Measurements from ENCODE around the gene PTH1R.
A peak's percentile ranks its signal among the peaks of the same experiment; 100 is the strongest.

PTH1R gene

GRCh38 chr3:46865031-46865507 is 12.5 kb upstream of the PTH1R start:
- DNase-seq = no peak

DNA sequence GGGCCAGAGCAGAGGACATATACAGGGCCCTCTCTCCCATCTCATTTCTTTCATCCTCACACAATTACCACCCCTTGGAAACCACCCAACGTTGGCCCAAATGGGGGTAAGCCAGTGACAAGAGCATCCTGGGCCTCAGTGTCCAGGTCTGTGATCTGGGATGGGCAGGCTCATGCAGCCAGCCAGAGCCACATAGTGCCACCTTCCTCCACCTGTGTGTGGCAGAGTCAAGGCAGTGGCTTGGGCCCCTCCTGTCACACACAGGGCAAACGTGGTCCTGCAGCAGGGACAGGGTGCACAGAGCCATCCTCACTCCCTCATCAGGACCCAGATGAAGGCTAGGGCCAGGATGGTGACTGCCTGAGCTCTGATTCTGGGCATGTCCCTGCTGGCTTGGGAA is 12.0 kb upstream of the PTH1R start:
- no peak for DNase-seq

DNA sequence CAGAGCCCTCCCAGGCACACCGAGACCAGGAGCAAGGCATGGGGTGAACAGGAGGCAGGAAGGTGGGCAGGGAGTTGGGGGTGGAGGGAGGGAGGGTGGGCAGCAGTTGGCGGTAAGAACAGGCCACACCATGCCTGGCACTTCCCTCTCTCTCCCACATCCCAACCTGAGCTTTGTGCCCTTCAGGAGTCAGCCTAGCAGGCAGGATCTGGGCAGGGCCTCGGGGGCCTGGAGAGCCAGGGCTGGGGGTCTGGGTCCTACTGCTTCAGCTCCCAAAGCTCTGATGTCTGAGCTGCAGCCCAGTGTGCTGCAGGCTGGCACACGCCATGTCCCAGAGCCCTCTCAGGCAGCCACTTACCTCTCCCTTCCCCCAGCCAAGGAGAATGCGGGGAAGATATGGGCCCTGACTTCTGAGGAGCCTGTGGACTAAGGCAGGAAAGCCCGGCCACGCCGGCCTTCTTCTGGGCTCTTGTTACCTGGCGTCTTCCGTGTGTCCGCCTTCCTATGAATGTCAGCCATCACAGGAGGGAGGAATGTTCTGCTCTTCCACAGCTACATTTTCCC is 11.4 kb upstream of the PTH1R start:
- DNase-seq = no peak

GRCh38 chr3:46866720-46867549 is 10.6 kb upstream of the PTH1R start:
- peak; percentile 82 to 86 for DNase-seq

DNA sequence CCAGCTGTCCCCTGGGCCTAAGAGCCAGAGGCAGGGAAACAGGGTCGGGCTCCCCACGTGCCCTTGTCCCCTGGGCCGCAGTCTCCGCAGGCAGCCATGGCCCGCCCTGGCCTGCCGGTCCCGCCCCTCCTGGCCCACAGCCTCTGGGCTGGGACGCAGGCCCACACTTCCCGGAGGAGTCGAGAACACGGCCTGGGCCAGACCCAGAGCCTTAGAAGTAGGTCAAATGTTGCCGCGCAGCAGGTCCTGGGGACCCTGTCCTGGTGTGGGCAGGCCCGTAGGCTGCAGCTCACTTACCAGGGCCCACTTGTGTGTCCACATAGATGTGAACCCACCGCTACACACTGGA is 10.0 kb upstream of the PTH1R start:
- no peak for DNase-seq

GRCh38 chr3:46868287-46868686 is 9.2 kb upstream of the PTH1R start:
- no peak for DNase-seq

- no peak for DNase-seq
Observed at GRCh38 chr3:46868948-46869347, 8.6 kb upstream of the PTH1R start.

DNA sequence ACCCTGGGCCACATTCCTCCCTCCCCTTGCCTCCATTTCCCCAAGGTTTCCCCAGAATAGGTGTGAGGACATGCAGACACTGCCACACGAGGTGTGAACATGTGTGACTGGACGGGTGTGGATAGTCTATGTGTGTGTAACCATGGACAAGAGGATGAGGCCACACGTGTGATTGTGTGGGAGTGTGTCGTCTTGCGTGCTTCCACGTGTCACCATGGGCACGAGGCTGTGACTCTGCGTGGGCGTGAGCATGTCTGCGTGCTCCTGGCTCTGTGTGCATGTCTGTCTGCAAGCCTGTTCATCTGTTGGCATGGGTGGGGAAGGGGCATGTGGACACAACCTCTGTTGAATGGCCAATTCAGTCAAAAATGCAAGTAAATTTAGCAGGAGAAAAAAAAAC is 8.1 kb upstream of the PTH1R start:
- no peak for DNase-seq

DNA sequence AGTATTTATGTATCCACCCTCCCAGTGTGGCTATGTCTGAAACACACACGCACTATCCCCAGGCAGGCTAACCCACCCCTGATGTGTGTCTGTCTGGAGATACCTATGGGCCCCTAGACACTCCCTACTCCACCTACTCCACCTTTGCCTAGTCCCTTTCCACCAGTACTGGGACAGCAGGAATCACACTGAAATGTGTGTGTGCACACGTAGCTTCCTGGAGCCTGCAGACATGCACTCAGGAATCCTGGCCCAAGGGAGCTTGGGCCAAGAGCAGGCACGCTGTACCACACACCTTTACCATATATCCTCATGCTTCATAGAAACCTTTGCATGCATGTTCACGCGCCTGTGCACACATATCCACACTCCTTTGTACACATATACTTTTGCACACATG is 6.9 kb upstream of the PTH1R start:
- DNase-seq = no peak

DNA sequence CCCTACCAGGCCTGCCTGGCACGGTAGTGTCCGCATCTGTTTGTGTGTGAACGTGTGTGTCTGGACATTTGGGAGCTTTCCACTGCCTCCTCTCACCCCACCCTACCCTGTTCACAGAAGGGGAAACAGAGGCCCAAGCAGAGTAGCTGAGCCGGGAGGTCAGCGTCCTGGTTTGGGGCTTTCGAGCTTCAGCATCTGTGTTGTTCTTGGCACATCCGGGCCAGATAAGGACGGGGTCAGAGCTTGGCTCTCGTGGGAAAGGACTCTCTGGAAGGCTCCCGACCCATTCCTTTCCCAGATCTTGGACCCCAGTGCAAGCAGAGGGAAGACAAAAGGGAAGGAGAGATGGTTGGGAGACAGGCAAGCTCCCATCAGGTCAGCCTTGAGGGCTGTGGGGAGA is 6.3 kb upstream of the PTH1R start:
- DNase-seq = no peak

DNA sequence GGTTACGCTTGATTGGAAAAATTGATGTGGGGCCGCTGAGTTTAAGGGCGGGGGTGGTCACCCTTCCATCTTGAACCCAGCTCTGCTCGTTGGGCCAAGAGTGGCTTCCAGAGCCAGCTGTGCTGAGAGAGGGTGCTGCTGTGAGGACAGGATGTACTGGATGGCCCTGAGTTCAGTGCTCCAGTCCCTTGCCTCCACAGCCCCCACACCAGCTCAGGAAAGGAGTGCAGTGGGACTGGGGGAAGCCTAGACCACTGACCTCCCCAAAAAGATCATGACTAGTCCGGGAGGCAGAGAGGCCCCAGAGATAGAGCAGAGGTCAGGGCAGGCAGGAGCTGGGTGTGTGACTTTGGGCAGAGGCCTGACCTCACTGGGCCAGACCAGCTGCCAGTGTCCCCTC is 4.0 kb upstream of the PTH1R start:
- DNase-seq = no peak

- DNase-seq = no peak
Observed at GRCh38 chr3:46874430-46874829, 3.1 kb upstream of the PTH1R start.

GRCh38 chr3:46875560-46875959 is 2.0 kb upstream of the PTH1R start:
- no peak for DNase-seq

DNA sequence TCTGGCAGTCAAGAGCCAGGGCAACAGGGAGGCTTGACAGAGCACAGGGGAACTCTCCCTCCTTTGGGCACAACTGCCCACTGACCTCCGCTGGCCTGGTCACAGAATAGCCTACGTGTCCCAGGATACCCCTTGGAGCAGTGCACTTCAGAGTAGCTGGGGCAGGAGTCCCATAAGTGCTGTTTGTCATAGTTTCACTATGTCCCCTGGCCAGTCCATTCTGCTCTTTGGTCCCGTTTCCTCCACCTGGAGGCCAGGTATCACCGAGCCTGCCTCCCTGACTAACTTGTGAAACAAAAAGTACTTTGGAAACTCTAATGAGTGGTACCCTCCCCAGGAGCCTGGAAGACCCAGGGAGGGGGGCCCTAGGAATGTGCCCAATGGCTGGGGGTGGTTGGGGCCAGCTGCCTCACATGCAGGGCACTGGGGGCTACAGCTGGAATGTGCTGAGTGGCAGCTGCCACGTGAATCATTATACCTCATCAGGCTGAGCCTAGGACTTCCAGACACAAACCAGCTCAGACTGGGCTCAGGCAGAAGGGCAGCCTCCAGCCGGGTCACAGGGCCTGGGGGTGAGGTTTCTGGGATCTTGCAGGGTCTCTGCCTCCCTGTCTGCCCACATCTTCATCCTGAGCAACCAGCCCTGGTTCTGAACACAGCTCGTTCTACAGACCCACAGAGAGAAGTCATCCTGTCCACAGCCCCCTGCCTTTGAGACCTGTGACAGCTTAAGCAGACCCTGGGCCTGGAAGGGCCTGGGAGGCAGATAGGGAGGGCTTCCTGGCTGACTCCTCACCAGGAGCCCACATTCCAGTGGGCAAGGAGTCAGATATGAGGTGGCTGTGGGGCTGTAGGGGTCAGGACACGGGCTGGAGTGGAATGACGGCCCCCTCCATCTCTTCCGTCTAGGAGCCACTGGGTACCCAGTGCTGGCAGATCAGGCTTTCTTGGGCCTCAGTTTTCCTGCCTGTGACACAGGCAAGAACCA is 914 bp upstream of the PTH1R start:
- DNase-seq = no peak

DNA sequence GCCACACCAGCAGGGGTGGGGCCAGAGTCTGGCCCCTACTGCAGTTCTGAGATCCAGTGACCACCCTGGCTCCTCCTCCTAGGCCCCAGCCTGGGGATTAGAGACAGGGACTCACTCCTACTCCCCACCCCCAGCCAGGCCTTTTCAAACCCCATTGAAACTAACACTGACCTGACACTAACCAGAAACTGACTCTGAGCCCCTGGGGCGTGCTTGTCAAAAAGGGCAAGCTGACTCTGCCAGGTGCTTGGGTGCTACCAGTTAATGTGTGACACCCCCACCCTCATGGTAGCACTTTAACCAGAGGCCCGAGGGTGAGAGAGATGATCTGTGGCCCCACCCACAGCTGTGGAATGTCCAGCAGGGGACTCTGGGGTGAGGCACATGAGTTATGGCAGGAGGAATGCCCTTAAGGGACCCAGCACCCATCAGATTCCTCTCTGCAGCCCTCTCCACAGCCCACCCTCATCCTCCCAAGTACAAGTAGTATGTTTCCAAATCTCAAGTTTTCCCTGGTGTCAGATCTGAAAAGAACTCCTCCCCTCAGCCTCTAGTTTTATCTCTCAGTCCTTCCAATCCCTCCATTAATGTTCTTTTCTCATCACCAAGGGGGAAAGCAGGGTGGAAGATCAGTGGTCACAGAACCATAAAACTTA is 1.4 kb downstream of the PTH1R start:
- no peak for DNase-seq

- DNase-seq = no peak
Observed at GRCh38 chr3:46880884-46881595, 3.5 kb downstream of the PTH1R start.

- peak; percentile 16 to 17 for DNase-seq
Observed at GRCh38 chr3:46881596-46882376, 4.3 kb downstream of the PTH1R start.

GRCh38 chr3:46882377-46883053 is 5.0 kb downstream of the PTH1R start:
- DNase-seq = no peak

DNA sequence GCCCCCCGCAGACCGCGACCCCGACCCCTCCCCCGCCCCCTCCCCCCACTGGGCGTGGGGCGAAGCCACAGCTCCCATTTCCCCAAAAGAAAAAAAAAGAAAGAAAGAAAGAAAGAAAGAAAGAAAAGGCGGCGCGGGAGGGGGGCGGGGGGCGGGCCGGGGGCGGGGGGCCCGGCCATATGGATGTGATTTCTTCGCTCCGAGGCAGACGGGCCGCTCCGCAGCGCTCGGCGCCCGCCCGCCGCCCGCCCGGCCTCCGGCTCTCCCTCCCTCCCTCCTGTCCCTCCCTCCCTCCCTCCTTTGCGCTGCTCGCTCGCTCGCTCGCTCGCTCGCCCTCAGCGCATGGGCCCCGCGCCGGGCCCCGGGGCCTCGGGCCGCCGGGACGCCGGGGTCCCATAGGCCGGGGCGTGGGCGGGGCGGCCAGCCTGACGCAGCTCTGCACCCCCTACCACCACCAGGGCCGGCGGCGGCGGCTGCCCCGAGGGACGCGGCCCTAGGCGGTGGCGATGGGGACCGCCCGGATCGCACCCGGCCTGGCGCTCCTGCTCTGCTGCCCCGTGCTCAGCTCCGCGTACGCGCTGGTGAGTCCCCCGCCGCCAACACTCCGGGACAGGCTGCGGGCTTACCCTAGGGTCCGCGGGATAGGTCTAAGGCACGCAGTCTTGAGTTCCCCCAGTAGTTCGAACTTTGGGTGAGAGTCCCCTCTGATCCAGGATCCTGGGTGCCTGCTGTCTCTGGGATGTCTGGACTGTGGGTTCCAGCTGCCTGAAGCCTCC is 5.7 kb downstream of the PTH1R start:
- no peak for DNase-seq

DNA sequence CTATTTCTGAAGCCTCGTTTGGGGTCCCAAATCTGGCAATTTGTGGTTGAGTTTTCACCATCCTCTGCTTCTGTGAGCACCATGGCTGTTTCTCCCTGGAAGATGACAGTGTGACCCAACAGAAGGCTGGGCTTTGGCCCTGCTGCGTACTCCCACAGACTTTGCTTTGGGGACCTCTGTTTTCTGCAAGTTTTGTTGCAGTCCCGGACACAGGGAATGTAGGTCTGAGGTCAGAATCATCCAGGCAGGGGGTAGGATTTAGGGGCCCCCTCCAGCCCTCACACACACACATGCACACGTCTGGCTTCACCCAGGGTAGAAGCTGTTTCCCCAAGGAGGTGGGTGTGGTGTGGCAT is 6.3 kb downstream of the PTH1R start:
- no peak for DNase-seq

Data from activated CD4-positive, alpha-beta T cell treated with anti-CD3 and anti-CD28 coated beads, Interleukin-2, amount 50 U/mL, for 4 hours (primary cell).